ENCODE measurements around the gene DSCAML1.

The DSCAML1 gene

DNA sequence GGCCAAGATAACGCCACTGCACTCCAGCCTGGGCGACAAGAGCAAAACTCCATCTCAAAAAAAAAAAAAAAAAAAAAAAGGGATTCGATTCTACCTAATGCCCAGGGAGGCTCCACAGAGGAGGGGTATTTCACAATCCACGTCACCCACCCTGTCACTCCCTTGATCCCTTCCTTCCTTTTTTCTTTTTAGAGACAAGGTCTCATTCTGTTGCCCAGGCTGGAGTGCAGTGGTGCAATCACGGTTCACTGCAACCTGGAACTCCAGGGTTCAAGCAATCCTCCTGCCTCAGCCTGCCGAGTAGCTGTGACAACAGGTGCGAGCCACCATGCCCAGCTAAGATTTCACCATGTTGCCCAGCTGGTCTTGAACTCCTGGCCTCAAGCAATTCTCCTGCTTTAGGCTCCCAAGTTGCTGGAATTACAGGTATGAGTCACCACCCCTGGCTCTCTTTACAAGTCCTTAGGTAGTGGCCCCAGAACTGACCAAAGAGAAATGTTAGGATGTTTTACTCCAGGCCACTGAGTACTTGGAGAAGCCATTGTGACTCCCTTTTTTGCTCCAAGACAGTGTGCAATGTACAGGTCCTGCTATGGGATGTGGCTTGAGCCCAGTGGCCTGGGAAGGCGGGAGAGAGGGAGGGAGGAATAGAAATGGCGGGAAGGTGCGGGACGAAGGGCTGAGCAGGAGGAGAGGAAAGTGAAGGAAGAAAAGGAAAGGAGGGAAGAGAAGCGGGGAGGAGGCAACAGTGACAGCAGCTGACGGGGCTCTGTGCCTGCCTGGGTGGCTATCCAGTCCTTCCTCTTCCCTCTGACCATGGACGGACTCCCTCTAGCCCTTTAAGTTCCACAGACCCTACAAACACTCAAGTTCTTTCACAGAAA is 39.3 kb upstream of the DSCAML1 start:
- TF ChIP-seq, protein P1, sequence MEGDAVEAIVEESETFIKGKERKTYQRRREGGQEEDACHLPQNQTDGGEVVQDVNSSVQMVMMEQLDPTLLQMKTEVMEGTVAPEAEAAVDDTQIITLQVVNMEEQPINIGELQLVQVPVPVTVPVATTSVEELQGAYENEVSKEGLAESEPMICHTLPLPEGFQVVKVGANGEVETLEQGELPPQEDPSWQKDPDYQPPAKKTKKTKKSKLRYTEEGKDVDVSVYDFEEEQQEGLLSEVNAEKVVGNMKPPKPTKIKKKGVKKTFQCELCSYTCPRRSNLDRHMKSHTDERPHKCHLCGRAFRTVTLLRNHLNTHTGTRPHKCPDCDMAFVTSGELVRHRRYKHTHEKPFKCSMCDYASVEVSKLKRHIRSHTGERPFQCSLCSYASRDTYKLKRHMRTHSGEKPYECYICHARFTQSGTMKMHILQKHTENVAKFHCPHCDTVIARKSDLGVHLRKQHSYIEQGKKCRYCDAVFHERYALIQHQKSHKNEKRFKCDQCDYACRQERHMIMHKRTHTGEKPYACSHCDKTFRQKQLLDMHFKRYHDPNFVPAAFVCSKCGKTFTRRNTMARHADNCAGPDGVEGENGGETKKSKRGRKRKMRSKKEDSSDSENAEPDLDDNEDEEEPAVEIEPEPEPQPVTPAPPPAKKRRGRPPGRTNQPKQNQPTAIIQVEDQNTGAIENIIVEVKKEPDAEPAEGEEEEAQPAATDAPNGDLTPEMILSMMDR (IDR thresholded peaks at IDR 0.05; ENCODE audit: insufficient read depth, low read length, missing control alignments): no peak
- no peak for DNase-seq (ENCODE audit: low read depth, low spot score)
- POLR2A ChIA-PET: no interaction called here
- CTCF ChIA-PET: interaction anchor here (5.4 to 9.5 kb wide), 2 partner anchors 7 to 18 kb away, joined by 43 to 82 read pairs; no protein-coding TSS in a partner anchor
- no peak overlapping the region for H3K4me3 ChIP-seq (ENCODE audit: low read depth, low read length)

DNA sequence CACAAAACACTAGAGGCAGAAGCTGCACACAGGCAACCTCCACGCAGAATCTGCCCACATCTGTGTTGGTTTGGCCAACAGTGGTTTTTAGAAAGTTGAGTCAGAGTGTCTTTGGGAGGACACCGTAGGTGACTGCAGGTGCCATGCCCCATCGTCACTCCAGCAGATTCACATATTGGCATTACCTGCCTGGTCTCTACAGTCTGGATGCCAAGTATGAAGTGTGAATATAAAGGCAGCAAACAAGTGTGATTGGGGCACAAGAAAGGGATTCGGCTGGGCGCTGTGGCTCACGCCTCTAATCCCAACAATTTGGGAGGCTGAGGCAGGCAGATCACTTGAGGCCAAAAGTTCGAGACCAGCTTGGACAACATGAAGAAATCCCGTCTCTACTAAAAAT is 38.6 kb upstream of the DSCAML1 start:
- POLR2A ChIA-PET: no interaction called here
- DNase-seq (ENCODE audit: low read depth, low spot score): no peak
- no peak overlapping the region for H3K4me3 ChIP-seq (ENCODE audit: low read depth, low read length)
- CTCF ChIA-PET: interaction anchor here (4.1 to 9.5 kb wide), 3 partner anchors 8 to 112 kb away, joined by 21 to 82 read pairs (median 43); no protein-coding TSS in a partner anchor
- TF ChIP-seq, protein P1 (IDR thresholded peaks at IDR 0.05; ENCODE audit: insufficient read depth, low read length, missing control alignments): no peak

DNA sequence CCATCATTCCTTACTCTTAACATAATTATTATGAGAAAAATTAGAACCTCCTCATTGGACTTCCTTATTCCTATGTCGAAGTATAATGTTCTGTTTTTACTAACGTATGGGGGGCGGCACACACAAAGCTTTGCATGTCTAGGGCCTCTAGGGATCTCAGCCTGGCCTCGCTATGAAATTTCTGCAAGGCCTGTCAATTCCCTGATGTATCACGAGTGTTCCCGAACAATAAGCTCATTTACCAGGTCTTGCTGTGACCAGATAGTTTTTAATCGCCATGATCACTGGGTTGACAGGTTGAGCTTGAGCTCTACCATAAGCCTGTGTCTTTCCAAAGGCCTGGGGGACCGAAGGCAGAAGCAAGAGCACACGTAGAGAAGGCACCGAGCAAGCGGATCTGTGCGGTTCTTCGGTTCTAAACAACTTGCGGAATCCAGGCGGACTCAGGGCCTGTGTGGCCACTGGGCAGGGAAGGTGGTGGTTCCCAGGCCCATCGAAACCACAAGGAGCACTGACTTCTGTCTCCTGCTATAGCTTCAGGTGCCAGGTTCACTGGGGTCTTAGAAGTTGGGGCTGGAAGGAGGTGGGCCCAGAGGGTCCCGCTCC is 37.9 kb upstream of the DSCAML1 start:
- no peak overlapping the region for H3K4me3 ChIP-seq (ENCODE audit: low read depth, low read length)

DNA sequence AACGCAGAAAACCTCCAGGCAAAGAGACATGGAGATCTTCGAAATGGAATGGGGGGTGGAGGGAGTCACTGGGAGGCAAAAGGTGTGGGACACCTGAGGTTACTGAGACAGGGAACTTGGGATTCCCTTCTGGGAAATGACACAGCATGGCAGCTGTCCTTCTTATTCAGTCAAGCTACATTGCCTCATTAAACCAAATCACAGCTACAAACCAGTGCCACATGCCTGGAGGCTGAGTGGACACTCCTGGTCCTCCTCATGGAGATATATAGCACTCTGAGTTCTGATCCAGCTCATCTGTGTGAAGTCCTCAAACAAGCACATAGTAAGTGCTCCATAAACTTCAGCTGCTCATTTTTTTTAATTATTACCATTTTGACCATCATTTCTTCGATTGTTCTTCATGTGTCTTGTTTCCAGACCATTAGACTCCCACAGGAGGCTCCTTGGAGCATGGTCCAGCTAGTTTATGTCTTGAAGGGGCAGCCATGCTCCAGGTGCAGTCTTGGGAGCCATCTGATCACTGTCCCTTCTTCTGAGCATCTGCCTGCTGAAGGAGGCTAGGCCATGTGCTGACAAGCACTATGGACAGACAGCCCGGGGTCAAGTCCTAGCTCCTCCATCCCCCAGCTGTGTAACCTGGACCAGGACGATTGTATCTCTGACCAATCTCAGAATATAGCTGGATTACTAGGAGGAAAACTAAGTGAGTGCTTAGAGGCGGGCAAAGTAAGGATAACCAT is 37.2 kb upstream of the DSCAML1 start:
- ChIA-PET POLR2A (no interaction called here), CTCF (interaction anchor here (0.7 to 9.5 kb wide), 7 partner anchors 9 to 219 kb away, joined by 3 to 82 read pairs (median 4); partner anchors contain the start of gene FXYD2)
- TF ChIP-seq, protein P1 (IDR thresholded peaks at IDR 0.05; ENCODE audit: insufficient read depth, low read length, missing control alignments): no peak
- H3K4me3 ChIP-seq (ENCODE audit: low read depth, low read length): no peak overlapping the region
- no peak for DNase-seq (ENCODE audit: low read depth, low spot score)

More for the DNA sequence above, 37.9 kb upstream of the DSCAML1 start:
- CTCF ChIA-PET: interaction anchor here (0.7 to 9.5 kb wide), 5 partner anchors 8 to 112 kb away, joined by 3 to 82 read pairs (median 21); no protein-coding TSS in a partner anchor
- DNase-seq (ENCODE audit: low read depth, low spot score): no peak
- POLR2A ChIA-PET: no interaction called here
- TF ChIP-seq, protein P1 (IDR thresholded peaks at IDR 0.05; ENCODE audit: insufficient read depth, low read length, missing control alignments): no peak

DNA sequence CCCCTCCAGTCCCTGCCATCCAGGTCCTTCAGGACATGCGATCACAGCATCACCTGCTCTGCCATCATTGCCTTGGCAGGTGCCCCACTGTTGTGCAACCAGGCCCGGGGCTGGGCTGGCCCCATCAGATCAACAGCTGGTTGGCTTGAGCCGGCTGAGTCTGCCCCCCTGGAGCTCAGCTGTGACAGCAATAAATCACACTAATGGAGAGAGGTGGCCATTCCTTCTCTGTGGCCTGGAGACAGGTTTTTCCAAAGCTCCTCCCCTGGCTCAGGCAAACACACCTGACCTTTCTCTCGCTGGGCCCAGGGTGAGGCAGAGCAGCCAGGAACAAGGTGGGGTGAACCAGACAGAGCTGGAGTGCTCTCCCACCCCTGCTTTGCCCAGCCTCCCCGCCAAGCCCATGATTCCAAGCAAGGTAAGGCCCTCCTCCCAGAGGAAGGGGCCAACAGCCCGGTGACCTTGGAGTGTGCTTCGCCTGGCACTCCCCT is 36.4 kb upstream of the DSCAML1 start:
- ChIA-PET POLR2A (no interaction called here), CTCF (interaction anchor here (1.5 to 9.5 kb wide), 4 partner anchors 9 to 114 kb away, joined by 4 to 82 read pairs (median 32); partner anchors contain the start of gene FXYD2)
- TF ChIP-seq, protein P1 (IDR thresholded peaks at IDR 0.05; ENCODE audit: insufficient read depth, low read length, missing control alignments): no peak
- no peak for DNase-seq (ENCODE audit: low read depth, low spot score)
- H3K4me3 ChIP-seq (ENCODE audit: low read depth, low read length): no peak overlapping the region
